Left kidney (tissue), 2 donors: ENCODE measurements around the gene CTSZ. TPM values are rescaled to one million over a fixed set of nuclear protein-coding genes. Genes with fewer than 3 reads are reported as not detected.
"Not testable (repeated sequence)": the region's sequence is repeated elsewhere in the genome, so short reads cannot be mapped to it uniquely, and the experiment has no call there.

ENCODE experiments used
- DNase-seq: peaks from one replicate; pipeline ENCODE4 v3.0.0-alpha.2; 2013
- polyA plus RNA-seq: library from polyadenylated mRNA; unstranded; fragments of 120-200 nt; gene quantifications from one replicate; pipeline ENCODE4 v1.2.1, GENCODE V29; 2013; ENCODE audit not compliant: insufficient read length

The CTSZ gene
- polyA plus RNA-seq, 1 donor, result 65.2 TPM

DNA sequence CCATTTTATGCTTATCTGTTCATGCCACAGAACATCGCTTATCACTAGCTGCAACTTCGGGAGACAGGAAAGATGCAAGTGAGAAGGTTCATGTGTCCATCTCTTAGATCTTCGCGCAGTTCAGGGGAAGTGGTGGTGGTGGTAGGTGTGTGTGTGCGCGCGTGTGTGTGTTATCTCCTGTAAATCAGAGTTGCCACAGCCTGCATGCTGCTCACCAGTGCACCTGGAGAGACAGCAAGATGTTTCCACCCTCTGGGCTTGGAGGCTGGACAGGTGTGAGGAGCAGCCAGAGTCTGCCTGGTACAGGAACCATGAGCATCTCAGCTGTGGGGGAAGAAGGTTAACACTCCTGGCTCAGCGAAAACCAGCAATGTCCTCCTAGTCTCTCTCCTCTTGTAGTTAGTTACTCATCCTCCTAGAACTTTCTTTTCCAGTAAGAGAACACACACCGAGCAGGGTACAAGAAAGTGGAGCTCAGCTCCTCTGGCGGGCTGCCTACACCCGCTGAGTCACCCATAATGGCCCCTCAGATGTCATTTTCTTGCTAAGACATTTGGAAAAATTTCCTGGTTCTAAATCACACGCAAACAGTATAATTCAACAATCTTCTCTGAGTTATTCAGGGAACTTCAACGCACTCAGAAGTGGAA is 7.0 kb upstream of the CTSZ start:
- DNase-seq, result no peak

GRCh38 chr20:59013031-59013951 is 6.2 kb upstream of the CTSZ start:
- no peak for DNase-seq

- not testable (repeated sequence) for DNase-seq
Observed at GRCh38 chr20:59011874-59012157, 4.8 kb upstream of the CTSZ start.

DNA sequence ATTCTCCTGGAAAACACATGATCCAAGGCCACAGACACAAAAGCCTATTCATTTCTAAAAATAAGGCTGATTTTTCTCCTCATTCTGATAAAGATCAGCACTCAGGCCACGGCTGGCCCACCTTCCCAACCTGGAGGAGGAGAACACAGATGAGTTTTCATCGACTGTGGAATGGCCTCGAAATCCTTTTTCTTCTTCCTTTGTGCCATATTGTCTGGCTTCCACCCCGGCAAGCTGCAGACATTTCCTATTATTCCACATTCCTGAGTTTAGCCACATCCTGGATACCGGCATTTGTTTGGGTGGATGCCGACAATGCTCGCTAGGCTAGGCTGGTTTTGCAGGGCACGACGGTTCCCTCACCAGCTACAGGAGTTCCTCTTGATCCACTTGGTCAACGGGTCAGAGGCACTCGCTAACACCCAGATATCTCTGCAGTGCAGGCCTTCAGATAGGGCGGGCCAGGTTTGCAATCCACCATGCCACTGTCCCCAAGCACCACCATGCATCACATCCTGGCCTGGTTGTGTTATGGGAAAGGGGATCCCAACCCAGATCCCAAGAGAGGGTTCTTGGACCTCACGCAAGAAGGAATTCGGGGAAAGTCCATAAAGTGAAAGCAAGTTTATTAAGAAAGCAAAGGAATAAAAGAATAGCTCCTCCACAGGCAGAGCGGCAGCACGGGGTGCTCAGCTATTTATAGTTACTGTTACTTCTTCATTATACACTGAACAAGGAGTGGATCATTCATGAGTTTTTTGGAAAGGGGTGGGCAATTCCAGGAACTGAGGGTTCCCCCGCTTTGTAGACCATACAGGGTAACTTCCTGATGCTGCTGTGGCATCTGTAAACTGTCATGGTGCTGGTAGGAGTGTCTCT is 4.2 kb upstream of the CTSZ start:
- no peak for DNase-seq

- no peak for DNase-seq
Observed at GRCh38 chr20:59010321-59010994, 3.4 kb upstream of the CTSZ start.

DNA sequence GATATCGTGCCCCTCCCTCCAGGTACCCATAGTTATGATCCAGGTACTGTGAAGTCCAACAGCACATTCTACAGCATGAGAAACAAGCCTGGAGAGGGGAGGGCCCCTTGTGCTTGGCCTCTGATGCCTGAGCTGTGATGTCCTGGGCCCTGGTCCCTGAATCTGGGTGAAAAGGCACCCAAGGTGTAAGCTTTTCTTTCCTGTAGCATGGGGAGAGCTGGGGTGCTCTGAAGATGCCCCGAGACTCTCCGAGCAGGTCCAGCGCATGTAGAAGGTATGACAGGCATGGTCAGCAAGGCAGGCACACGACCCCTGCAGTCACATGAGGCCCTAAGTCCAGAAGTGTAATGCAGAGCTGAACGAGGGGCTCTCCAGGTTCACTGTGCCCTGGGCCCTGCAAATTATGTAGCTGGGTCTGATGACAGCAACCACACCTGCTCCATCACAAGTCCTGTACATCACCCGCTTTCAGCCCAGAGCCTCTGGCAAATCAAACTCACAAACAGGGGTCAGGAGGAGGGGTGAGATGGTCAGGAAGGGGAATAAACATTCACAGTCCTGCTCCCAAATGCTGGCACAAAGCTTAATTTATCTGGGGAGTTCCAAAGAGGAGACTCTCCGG is 1.8 kb upstream of the CTSZ start:
- DNase-seq, result no peak

GRCh38 chr20:59007665-59008511 is 834 bp upstream of the CTSZ start:
- DNase-seq, result no peak

GRCh38 chr20:59006167-59006863 is 739 bp downstream of the CTSZ start:
- DNase-seq, result no peak

DNA sequence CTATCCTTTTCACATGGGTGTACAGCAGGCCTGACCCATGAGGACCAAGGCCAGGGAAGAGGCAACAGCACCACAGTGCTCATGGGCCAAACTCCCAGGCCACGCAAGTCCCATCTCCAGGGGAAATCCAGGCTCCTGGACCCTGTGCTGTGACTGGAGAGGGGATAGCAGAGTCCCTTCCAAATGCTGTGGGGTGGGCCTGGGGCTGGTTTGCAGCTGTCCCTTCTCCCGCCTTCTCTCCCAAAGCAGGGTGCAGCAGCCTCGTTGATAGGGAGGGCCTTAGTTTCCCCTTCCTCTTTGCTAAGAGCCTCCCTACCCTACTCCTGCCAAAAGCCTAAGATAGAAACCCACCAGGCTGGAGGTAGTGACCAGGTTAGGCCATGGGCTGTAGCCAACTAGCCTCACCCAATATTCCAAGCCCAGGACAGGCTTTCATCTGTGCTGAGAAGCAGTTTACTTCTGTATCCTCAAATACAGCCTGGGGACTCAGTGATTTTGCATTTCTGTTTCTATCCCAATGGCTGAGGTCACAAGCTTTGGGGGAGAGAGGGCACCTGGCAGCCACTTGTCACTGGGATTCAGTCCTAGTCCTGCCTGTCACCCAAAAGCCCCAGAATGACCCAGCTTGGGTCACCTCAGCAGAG is 1.4 kb downstream of the CTSZ start:
- DNase-seq, result no peak

DNA sequence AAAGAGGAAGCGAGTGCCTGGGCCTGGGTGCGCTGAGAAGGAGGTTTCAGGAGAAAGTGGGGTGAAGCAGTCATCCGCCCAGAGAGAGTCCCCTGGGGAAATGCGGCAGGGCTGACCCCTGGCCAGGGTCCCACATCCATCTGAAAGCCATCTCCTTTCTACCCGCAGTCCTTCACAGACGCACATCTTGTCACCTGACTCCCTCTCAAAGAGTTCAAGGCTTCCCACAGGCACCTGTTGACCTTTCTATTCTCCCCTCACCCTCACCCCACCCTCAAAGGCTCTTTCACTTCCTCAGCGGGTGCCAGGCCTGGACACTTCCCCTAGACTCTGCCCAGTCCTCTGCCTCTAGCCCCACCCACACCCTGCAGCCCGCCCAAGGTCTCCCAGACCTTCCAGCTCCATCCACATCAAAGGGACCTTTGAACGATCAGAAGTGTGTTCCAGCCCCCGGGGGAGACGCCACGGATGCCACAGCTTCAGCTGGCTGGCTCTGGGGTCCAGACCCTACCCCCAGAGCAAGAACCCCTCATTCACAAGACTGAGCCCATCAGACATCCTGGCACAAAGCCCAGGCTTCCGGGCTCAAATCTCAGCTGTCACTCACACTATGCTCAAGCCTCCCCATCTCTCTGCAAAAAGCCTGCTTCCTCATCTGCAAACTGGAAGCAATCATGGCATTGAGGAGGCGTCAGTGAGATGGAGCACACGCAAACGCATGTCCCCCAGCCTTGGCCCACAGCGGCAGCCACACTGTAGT is 2.1 kb downstream of the CTSZ start:
- DNase-seq, result no peak

DNA sequence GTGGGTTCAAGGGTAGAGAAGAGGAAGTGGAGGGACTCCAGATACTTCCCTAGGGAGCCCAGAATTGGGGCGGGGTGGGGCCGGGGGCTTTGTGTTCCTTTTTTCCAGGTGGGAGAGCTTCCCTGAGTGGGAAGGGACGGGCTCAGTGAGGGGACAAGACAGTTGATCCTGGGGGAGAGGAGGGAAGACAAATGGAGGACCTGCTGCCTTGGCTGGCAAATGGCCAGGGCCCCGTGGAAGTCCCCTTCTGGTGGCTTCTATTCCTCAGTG is 2.6 kb downstream of the CTSZ start:
- no peak for DNase-seq

GRCh38 chr20:59003836-59004492 is 3.1 kb downstream of the CTSZ start:
- no peak for DNase-seq

DNA sequence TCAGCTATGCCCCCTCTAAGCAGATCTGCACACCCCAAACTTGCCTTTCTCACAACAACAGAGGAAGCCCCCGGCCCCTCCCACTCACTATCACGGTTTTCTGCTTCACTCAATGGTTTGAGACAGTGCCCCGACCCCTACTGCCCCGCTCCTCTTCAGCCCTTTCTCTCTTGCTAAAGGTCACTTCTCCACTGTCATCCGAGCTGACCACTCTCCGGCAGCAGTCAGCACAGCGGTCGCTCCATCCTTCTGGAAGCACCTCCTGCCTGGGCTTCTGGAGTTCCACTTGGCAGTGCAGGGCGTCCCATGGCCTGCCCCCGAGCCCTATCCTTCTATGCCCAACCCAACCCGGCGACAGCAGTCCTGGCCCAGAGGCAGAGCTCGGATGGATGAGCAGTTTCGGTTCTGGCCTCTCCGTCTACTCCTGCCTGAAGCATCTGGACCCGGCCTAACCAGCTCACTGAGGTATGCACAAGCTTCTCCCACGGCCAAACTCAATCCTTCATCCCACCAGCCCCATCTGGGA is 4.1 kb downstream of the CTSZ start:
- DNase-seq, result no peak

- DNase-seq, result no peak
Observed at GRCh38 chr20:59002388-59002787, 4.7 kb downstream of the CTSZ start.

DNA sequence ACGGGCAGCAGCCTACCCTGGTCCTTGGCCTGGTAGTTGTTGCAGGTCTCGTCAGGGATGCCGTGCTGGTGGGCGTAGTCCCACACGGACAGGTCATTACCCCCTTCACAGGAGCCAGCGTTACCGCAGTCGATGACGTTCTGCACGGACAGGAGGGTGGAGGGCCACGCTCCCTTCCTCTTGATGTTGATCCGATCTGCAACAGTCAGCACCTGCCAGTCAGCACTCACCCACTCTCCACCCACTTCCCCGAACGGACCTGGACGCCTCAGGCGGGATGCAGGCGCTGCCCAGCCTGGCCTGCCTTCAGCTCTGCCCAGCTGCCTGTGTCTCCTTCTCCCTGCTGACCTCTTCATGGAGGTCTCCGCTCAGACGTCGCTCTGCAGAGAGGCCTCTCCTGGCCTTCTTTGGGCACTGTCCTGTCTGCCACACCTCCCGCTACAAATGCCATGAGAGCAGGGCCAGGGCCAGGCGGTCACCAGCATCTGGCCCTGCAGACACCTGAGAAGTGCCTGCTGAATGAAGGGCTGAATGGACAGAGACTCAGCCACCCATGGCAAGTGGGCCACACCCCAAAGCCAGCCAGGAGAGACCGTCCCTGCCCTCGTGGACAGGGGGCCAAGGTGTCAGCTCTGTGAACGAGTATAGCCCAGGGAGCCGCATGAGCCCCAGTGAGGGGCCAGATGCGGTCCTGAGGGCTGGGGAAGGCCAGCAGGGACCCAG is 5.4 kb downstream of the CTSZ start:
- DNase-seq, result no peak

DNA sequence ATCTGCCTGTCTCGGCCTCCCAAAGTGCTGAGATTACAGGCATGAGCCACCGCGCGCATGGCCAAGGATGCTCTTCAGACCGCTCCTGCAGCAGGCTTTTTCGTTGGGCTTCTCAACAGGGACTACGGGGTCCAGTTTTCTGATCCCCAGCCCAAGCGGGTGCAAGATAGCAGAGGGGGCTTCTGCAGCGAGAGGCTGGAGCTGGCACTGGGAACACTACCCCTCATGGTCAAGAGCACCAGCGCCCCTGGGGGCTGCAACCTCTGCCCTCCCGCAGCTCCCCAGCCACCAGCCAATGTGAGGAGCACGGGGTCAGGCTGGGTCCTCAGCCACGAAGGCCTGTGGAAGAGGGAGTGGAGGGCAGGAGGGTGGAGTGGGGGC is 6.0 kb downstream of the CTSZ start:
- DNase-seq, result no peak

GRCh38 chr20:59000326-59000725 is 6.7 kb downstream of the CTSZ start:
- no peak for DNase-seq

DNA sequence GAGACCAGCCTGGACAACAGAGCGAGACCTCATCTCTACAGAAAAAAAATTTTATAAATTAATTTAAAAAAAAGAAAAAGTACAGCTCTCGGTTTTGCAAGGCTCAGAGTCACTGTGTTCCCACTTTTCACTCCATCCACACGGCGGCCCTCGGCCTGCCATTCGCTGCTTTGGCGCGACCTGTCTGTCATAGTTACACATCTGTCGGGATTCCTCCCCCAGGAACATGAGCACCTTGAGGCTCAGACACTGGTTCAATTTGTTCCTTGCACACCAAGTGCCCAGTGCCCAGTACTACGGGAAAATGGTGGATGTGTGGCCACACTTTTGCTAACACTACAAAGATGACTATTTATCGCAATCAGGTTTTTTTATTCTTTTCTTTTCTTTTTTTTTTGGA is 8.4 kb downstream of the CTSZ start:
- no peak for DNase-seq
